ENCODE data around the gene IL1R1. TPM values are rescaled to one million over a fixed set of nuclear protein-coding genes. Genes with fewer than 3 reads are reported as not detected.

Gene IL1R1
- polyA plus RNA-seq, 1 donor from 2014 or later = not detected

DNA sequence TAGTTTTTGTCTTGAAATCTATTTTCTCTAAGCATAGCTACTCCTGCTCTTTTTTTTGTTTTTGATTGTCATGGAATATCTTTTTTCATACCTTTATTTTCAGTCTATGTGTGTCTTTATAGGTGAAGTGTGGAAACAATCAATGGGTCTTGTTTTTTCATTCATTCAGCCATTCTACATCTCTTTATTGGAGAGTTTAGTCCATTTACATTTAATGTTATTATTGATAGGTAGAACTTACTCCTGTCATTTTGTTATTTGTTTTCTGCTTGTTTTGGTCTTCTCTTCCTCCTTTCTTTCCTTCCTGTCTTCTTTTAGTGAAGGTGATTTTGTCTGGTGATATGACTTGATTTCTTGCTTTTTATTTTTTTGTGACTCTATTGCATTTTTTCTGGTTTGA, 62.1 kb downstream of the IL1R1 start:
- no peak for TF ChIP-seq EZH2 (IDR thresholded peaks at IDR 0.05; ENCODE audit: borderline replicate concordance, insufficient read depth, low read length, poor library complexity, severe bottlenecking)
- TF ChIP-seq MXI1 (conservative IDR thresholded peaks at IDR 0.05; ENCODE audit: poor library complexity, severe bottlenecking) = no peak
- no peak for TF ChIP-seq TAF1 (IDR thresholded peaks at IDR 0.05; ENCODE audit: low read depth)
- TF ChIP-seq EP300 (conservative IDR thresholded peaks at IDR 0.05; ENCODE audit: poor library complexity, severe bottlenecking) = no peak
- no peak for TF ChIP-seq REST (IDR thresholded peaks at IDR 0.05; ENCODE audit: borderline replicate concordance)
- TF ChIP-seq POLR2AphosphoS5 (IDR thresholded peaks at IDR 0.05) = no peak
- TF ChIP-seq RAD21 (conservative IDR thresholded peaks at IDR 0.05) = no peak
- no peak for TF ChIP-seq SMC3 (conservative IDR thresholded peaks at IDR 0.05; ENCODE audit: poor library complexity)
- no peak for TF ChIP-seq CTCF (IDR thresholded peaks at IDR 0.05; ENCODE audit: poor library complexity, severe bottlenecking)
- no peaks in the 10 kb centered on the region for H3K36me3 ChIP-seq (ENCODE audit: insufficient read depth, low read length)
- no peak overlapping the region for H3K4me3 ChIP-seq (ENCODE audit: low read length)
- no peaks in the 10 kb centered on the region for H4K20me1 ChIP-seq (ENCODE audit: insufficient read depth)
- H3K4me2 ChIP-seq (ENCODE audit: low read length) = no peak overlapping the region
- no peaks in the 10 kb centered on the region for H3K9me3 ChIP-seq (ENCODE audit: low read length)
- H3K27ac ChIP-seq (ENCODE audit: low read length) = no peak overlapping the region
- no peak overlapping the region for H2AFZ ChIP-seq (ENCODE audit: low read depth, low read length)
- H3K9ac ChIP-seq (ENCODE audit: low read length) = no peak overlapping the region
- no peaks in the 10 kb centered on the region for H3F3A ChIP-seq (ENCODE audit: insufficient read depth, low read length, poor library complexity, severe bottlenecking)
- H3K9me2 ChIP-seq (ENCODE audit: insufficient read depth, low read length) = no peaks in the 10 kb centered on the region
- H3K27me3 ChIP-seq (ENCODE audit: insufficient read depth, low read depth, low read length) = no peaks in the 10 kb centered on the region
- no peaks in the 10 kb centered on the region for H3K79me2 ChIP-seq (replicated peaks; ENCODE audit: insufficient read depth, low read length)

DNA sequence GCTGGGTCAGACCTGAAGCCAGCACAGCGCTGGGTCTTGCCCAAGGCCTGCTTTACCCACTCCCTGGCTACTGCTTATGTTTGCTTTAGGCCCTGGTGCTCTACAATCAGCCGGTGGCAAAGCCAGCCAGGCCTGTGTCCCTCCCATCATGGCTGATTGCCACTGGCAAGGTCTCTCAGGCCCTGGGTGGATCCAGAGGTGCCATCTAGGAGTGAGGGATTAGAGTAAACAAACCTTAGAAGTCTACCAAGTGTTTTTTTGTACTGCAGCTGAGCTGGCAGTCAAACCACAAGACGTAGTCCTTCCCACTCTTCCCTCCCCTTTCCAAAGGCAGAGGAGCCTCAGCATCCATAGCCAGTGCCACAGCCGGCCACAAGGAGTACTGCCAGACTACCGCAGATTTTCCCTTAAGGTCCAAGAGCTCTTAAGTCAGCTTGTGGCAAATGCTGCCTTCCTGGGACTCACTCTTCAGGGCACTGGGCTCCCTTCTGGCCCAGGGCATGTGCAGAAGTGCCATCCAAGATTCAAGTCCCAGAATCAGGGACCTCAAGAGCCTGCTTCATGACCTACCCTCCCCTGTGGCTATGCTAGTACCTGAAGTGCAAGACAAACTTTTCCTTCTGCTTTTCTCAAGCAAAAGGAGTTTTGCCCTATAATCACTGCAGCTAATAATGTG, 64.3 kb downstream of the IL1R1 start:
- H3K4me3 ChIP-seq (ENCODE audit: low read length) = no peak overlapping the region
- no peaks in the 10 kb centered on the region for H3K9me2 ChIP-seq (ENCODE audit: insufficient read depth, low read length)
- no peaks in the 10 kb centered on the region for H3F3A ChIP-seq (ENCODE audit: insufficient read depth, low read length, poor library complexity, severe bottlenecking)
- TF ChIP-seq POLR2AphosphoS5 (IDR thresholded peaks at IDR 0.05) (no peak), EP300 (conservative IDR thresholded peaks at IDR 0.05; ENCODE audit: poor library complexity, severe bottlenecking) (no peak), EZH2 (IDR thresholded peaks at IDR 0.05; ENCODE audit: borderline replicate concordance, insufficient read depth, low read length, poor library complexity, severe bottlenecking) (no peak)
- no peaks in the 10 kb centered on the region for H3K27me3 ChIP-seq (ENCODE audit: insufficient read depth, low read depth, low read length)
- no peaks in the 10 kb centered on the region for H3K36me3 ChIP-seq (ENCODE audit: insufficient read depth, low read length)
- no peaks in the 10 kb centered on the region for H3K9me3 ChIP-seq (ENCODE audit: low read length)
- H3K27ac ChIP-seq (ENCODE audit: low read length) = no peak overlapping the region
- no peaks in the 10 kb centered on the region for H3K79me2 ChIP-seq (replicated peaks; ENCODE audit: insufficient read depth, low read length)
- no peak overlapping the region for H2AFZ ChIP-seq (ENCODE audit: low read depth, low read length)
- H3K9ac ChIP-seq (ENCODE audit: low read length) = no peak overlapping the region
- H3K4me2 ChIP-seq (ENCODE audit: low read length) = no peak overlapping the region
- H4K20me1 ChIP-seq (ENCODE audit: insufficient read depth) = no peaks in the 10 kb centered on the region
